PFSK-1 (cell line): ENCODE data around the gene NSUN6.

Experiments used
- FOXP2 ChIP-seq: optimal IDR thresholded peaks from 2 replicates; pipeline ENCODE3; 2011; ENCODE audit warnings: borderline replicate concordance, control low read depth, inconsistent platforms; ENCODE audit not compliant: insufficient read depth; ENCODE audit errors: extremely low read length, extremely low read depth
- POLR2AphosphoS5 ChIP-seq: IDR thresholded peaks from 2 replicates; pipeline ENCODE4 v1.6.1; 2012; ENCODE audit warnings: low read depth, mild to moderate bottlenecking, control low read depth, low read length, moderate library complexity
- REST ChIP-seq, 2 experiments: IDR thresholded peaks; 2 replicates each; pipeline versions ENCODE4 v1.6.1 to v1.8.0; 2011 to 2012; ENCODE audit warnings: low read depth in 2 of 2, low read length in 2 of 2, control low read depth in 1 of 2, inconsistent platforms in 1 of 2, mild to moderate bottlenecking in 1 of 2, moderate library complexity in 1 of 2; ENCODE audit not compliant: insufficient read depth in 1 of 2
- SIN3A ChIP-seq: IDR thresholded peaks from 2 replicates; pipeline ENCODE4 v1.6.1; 2012; ENCODE audit warnings: mild to moderate bottlenecking, low read length, moderate library complexity, borderline replicate concordance; ENCODE audit not compliant: insufficient read depth
- TAF1 ChIP-seq: IDR thresholded peaks from 2 replicates; pipeline ENCODE4 v1.6.1; 2012; ENCODE audit warnings: low read length, control low read depth, borderline replicate concordance; ENCODE audit not compliant: insufficient read depth

The NSUN6 gene

GRCh38 chr10:18583575-18584270 is 67.7 kb downstream of the NSUN6 start:
- TF ChIP-seq FOXP2: no peak
- no peak for TF ChIP-seq POLR2AphosphoS5
- TF ChIP-seq TAF1: no peak
- no peak for TF ChIP-seq REST (IDR thresholded peaks at IDR 0.05; ENCODE audit: insufficient read depth in 1 of 2, low read depth in 2 of 2, low read length in 2 of 2)
- no peak for TF ChIP-seq SIN3A

- TF ChIP-seq SIN3A (no peak), FOXP2 (no peak), POLR2AphosphoS5 (no peak), REST (IDR thresholded peaks at IDR 0.05; ENCODE audit: insufficient read depth in 1 of 2, low read depth in 2 of 2, low read length in 2 of 2) (no peak), TAF1 (no peak)
Measured at GRCh38 chr10:18582803-18583202, 68.6 kb downstream of the NSUN6 start.

- no peak for TF ChIP-seq REST (IDR thresholded peaks at IDR 0.05; ENCODE audit: insufficient read depth in 1 of 2, low read depth in 2 of 2, low read length in 2 of 2)
- TF ChIP-seq SIN3A: no peak
- TF ChIP-seq POLR2AphosphoS5: no peak
- no peak for TF ChIP-seq TAF1
- no peak for TF ChIP-seq FOXP2
Measured at GRCh38 chr10:18577823-18578685, 73.3 kb downstream of the NSUN6 start.

- TF ChIP-seq REST (IDR thresholded peaks at IDR 0.05; ENCODE audit: insufficient read depth in 1 of 2, low read depth in 2 of 2, low read length in 2 of 2) (no peak), POLR2AphosphoS5 (no peak), TAF1 (no peak), SIN3A (no peak), FOXP2 (no peak)
Measured at GRCh38 chr10:18576586-18576985, 74.8 kb downstream of the NSUN6 start.
